ENCODE data around the gene ANKS3.

- TF ChIP-seq POLR2A (IDR thresholded peaks at IDR 0.05) (no peak), CTCF (IDR thresholded peaks at IDR 0.05) (no peak), EP300 (IDR thresholded peaks at IDR 0.05) (no peak)
These were observed 794 bp downstream of the ANKS3 start for GRCh38 chr16:4733211-4733742.
